K562 (cell line): ENCODE results near the gene MYBL2. TPM values are rescaled to one million over a fixed set of nuclear protein-coding genes. Genes with fewer than 3 reads are reported as not detected.
A peak's percentile ranks its signal among the peaks of the same experiment; 100 is the strongest.

Experiments used
- ATF4 ChIP-seq: fragments of 450-650 bp; formaldehyde crosslinking; IDR thresholded peaks from 2 replicates; pipeline ENCODE4 v1.4.0; 2022; ENCODE audit warnings: mild to moderate bottlenecking, moderate library complexity
- CBFA2T2 ChIP-seq: fragments of 450-650 bp; conservative IDR thresholded peaks from 2 replicates; pipeline ENCODE4 v1.6.1; 2017; ENCODE audit warnings: mild to moderate bottlenecking
- ERF ChIP-seq: fragments of 450-650 bp; formaldehyde crosslinking; IDR thresholded peaks from 2 replicates; pipeline ENCODE4 v1.4.0; 2020; ENCODE audit warnings: mild to moderate bottlenecking, mixed read lengths
- FIP1L1 ChIP-seq: fragments of 200-400 bp; formaldehyde crosslinking; IDR thresholded peaks from 2 replicates; pipeline ENCODE4 v1.6.1; 2018; ENCODE audit warnings: mild to moderate bottlenecking, low read depth, low read length; ENCODE audit not compliant: poor library complexity, severe bottlenecking
- HDAC1 ChIP-seq, 2 experiments: fragments of 450-650 bp; IDR thresholded peaks; 2 replicates each; pipeline ENCODE4 v1.6.1; 2016 to 2017; ENCODE audit warnings: inconsistent platforms in 1 of 2, mild to moderate bottlenecking in 1 of 2, moderate library complexity in 1 of 2
- HNRNPUL1 ChIP-seq: fragments of 200-400 bp; formaldehyde crosslinking; IDR thresholded peaks from 2 replicates; pipeline ENCODE4 v1.6.1; 2017; ENCODE audit warnings: low read length
- KLF1 ChIP-seq: fragments of 450-650 bp; IDR thresholded peaks from 2 replicates; pipeline ENCODE4 v1.6.1; 2016; ENCODE audit warnings: missing genetic modification characterization, missing compliant biosample characterization
- KLF13 ChIP-seq: fragments of 450-650 bp; IDR thresholded peaks from 2 replicates; pipeline ENCODE4 v1.6.1; 2016; ENCODE audit warnings: missing genetic modification characterization, low read depth, mild to moderate bottlenecking, missing compliant biosample characterization, moderate library complexity, borderline replicate concordance
- NBN ChIP-seq: fragments of 450-650 bp; IDR thresholded peaks from 2 replicates; pipeline ENCODE4 v1.6.1; 2016; ENCODE audit warnings: low read depth, mild to moderate bottlenecking
- SAFB2 ChIP-seq: fragments of 200-400 bp; formaldehyde crosslinking; IDR thresholded peaks from 2 replicates; pipeline ENCODE4 v1.6.1; 2018; ENCODE audit warnings: borderline replicate concordance, low read length, low read depth, moderate library complexity; ENCODE audit not compliant: severe bottlenecking
- SIN3A ChIP-seq, 2 experiments: fragments of 150-350 bp in 1 of 2; IDR thresholded peaks; 2 replicates each; pipeline ENCODE4 v1.6.1; 2011 to 2016; ENCODE audit warnings: borderline replicate concordance in 2 of 2, low read depth in 2 of 2, low read length in 2 of 2, mild to moderate bottlenecking in 2 of 2, moderate library complexity in 2 of 2; ENCODE audit not compliant: control insufficient read depth in 1 of 2
- ZNF140 ChIP-seq: fragments of 250-450 bp; sonication (Bioruptor Pico); IDR thresholded peaks from 2 replicates; pipeline ENCODE4 v1.8.0; 2021; ENCODE audit warnings: moderate library complexity, mild to moderate bottlenecking, inconsistent platforms
- ZNF197 ChIP-seq: fragments of 200-800 bp; sonication (Bioruptor generic); IDR thresholded peaks from 2 replicates; pipeline ENCODE4 v1.6.1; 2016; ENCODE audit warnings: low read depth, missing genetic modification characterization, missing compliant biosample characterization
- ZNF592 ChIP-seq: fragments of 450-650 bp; IDR thresholded peaks from 2 replicates; pipeline ENCODE4 v1.6.1; 2017; ENCODE audit warnings: antibody characterized with exemption, mild to moderate bottlenecking
- polyA plus RNA-seq, 8 experiments: library from polyadenylated mRNA; depleted of rRNA in 4 of 8; stranded (reverse) in 5 of 8; unstranded in 3 of 8; fragments of >200 nt; fragmentation: Nextera tagmentation in 2 of 8; fragmentation: Illumina TruSeq in 1 of 8; extraction: Ambion mirVana in 2 of 8; extraction: Trizol in 1 of 8; gene quantifications; 2 replicates each; pipeline versions ENCODE4 v1.2.1 to v1.2.3, GENCODE V29; 2011 to 2014; ENCODE audit warnings: inconsistent platforms in 1 of 8, missing spikeins in 1 of 8
- total RNA-seq, 7 experiments: library from RNA; depleted of rRNA in 6 of 7; stranded (reverse); fragments of >200 nt in 6 of 7; fragmentation: Illumina TruSeq in 2 of 7; extraction: Trizol in 2 of 7; gene quantifications; 2 replicates each; pipeline versions ENCODE4 v1.2.1 to v1.2.3, GENCODE V29; 2011 to 2021; ENCODE audit warnings: low replicate concordance in 1 of 7
- TF ChIP-seq, protein P1 (sequence below): fragments of 450-650 bp; IDR thresholded peaks from 2 replicates; pipeline ENCODE4 v1.6.1; 2018; ENCODE audit not compliant: partially characterized antibody
- TF ChIP-seq, protein P2 (sequence below): fragments of 200-400 bp; formaldehyde crosslinking; IDR thresholded peaks from 2 replicates; pipeline ENCODE4 v1.6.1; 2017; ENCODE audit warnings: mild to moderate bottlenecking, low read depth, low read length, moderate library complexity

The MYBL2 gene
- total and polyA plus RNA-seq, 9 of the 15 experiments (the other 6 are each of a cell fraction or from before 2014, with no cell fraction given), result 4.4 to 169 (median 52.5) TPM

GRCh38 chr20:43690943-43691598 lies 24.2 kb downstream of the MYBL2 start (continued):
- no peak for TF ChIP-seq ERF (CRISPR knock-in tag)
- TF ChIP-seq, protein P1, sequence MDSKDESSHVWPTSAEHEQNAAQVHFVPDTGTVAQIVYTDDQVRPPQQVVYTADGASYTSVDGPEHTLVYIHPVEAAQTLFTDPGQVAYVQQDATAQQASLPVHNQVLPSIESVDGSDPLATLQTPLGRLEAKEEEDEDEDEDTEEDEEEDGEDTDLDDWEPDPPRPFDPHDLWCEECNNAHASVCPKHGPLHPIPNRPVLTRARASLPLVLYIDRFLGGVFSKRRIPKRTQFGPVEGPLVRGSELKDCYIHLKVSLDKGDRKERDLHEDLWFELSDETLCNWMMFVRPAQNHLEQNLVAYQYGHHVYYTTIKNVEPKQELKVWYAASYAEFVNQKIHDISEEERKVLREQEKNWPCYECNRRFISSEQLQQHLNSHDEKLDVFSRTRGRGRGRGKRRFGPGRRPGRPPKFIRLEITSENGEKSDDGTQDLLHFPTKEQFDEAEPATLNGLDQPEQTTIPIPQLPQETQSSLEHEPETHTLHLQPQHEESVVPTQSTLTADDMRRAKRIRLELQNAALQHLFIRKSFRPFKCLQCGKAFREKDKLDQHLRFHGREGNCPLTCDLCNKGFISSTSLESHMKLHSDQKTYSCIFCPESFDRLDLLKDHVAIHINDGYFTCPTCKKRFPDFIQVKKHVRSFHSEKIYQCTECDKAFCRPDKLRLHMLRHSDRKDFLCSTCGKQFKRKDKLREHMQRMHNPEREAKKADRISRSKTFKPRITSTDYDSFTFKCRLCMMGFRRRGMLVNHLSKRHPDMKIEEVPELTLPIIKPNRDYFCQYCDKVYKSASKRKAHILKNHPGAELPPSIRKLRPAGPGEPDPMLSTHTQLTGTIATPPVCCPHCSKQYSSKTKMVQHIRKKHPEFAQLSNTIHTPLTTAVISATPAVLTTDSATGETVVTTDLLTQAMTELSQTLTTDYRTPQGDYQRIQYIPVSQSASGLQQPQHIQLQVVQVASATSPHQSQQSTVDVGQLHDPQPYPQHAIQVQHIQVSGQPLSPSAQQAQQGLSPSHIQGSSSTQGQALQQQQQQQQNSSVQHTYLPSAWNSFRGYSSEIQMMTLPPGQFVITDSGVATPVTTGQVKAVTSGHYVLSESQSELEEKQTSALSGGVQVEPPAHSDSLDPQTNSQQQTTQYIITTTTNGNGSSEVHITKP, result no peak
- TF ChIP-seq SAFB2, result no peak
- peak; percentile 98 for TF ChIP-seq CBFA2T2
- no peak for TF ChIP-seq ZNF197 (CRISPR knock-in tag)
- no peak for TF ChIP-seq SIN3A (IDR thresholded peaks at IDR 0.05; ENCODE audit: borderline replicate concordance in 2 of 2, control insufficient read depth in 1 of 2, low read depth in 2 of 2, low read length in 2 of 2)
- no peak for TF ChIP-seq FIP1L1
- no peak for TF ChIP-seq KLF1 (tag)
- no peak for TF ChIP-seq ATF4 (CRISPR knock-in tag)
- no peak for TF ChIP-seq KLF13
- peak; percentile 66; the same call in 1 of the 2 replicates for TF ChIP-seq NBN
- TF ChIP-seq ZNF140 (CRISPR knock-in tag), result no peak
- TF ChIP-seq, protein P2, sequence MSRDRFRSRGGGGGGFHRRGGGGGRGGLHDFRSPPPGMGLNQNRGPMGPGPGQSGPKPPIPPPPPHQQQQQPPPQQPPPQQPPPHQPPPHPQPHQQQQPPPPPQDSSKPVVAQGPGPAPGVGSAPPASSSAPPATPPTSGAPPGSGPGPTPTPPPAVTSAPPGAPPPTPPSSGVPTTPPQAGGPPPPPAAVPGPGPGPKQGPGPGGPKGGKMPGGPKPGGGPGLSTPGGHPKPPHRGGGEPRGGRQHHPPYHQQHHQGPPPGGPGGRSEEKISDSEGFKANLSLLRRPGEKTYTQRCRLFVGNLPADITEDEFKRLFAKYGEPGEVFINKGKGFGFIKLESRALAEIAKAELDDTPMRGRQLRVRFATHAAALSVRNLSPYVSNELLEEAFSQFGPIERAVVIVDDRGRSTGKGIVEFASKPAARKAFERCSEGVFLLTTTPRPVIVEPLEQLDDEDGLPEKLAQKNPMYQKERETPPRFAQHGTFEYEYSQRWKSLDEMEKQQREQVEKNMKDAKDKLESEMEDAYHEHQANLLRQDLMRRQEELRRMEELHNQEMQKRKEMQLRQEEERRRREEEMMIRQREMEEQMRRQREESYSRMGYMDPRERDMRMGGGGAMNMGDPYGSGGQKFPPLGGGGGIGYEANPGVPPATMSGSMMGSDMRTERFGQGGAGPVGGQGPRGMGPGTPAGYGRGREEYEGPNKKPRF, result no peak
- peak; percentile 81 to 99; a peak in 3 of 4 replicates for TF ChIP-seq HDAC1 (IDR thresholded peaks at IDR 0.05)
- TF ChIP-seq HNRNPUL1, result no peak
- TF ChIP-seq ZNF592, result peak; percentile 83
